ENCODE data around the gene SAA4. TPM values are rescaled to one million over a fixed set of nuclear protein-coding genes. Genes with fewer than 3 reads are reported as not detected.
"Not testable (repeated sequence)": the region's sequence is repeated elsewhere in the genome, so short reads cannot be mapped to it uniquely, and the experiment has no call there.

Gene SAA4, protein sequence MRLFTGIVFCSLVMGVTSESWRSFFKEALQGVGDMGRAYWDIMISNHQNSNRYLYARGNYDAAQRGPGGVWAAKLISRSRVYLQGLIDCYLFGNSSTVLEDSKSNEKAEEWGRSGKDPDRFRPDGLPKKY
- not detected for total RNA-seq

- no peaks in the 10 kb centered on the region for H3K36me3 Mint-ChIP-seq
- no peak within 1 kb of the TSS for H3K27ac Mint-ChIP-seq
- no peaks in the 10 kb centered on the region for H3K9me3 Mint-ChIP-seq
- no peak for ATAC-seq
- DNase-seq (ENCODE audit: low spot score in 2 of 2) = no peak
Measured at GRCh38 chr11:18236664-18237356, at the start of gene SAA4. SAA4 (minus strand) TSS chr11:18236802; CDS start chr11:18235926, 876 bp downstream.

- DNase-seq (ENCODE audit: low spot score in 2 of 2) (no peak), ATAC-seq (no peak)
- Mint-ChIP-seq H3K9me3 (no peaks in the 10 kb centered on the region), H3K36me3 (peaks cover 5 to 25% of the 10 kb centered on the region in 2 donors), H3K27ac (no peak overlapping the region)
Measured at GRCh38 chr11:18285841-18286240, 49.2 kb upstream of the SAA4 start.

- Mint-ChIP-seq H3K36me3 (peaks cover 5 to 29% of the 10 kb centered on the region in 2 donors), H3K9me3 (no peaks in the 10 kb centered on the region), H3K27ac (peak overlapping the region in 1 of 2 donors; percentile 4)
- DNase-seq (ENCODE audit: low spot score in 2 of 2) (no peak), ATAC-seq (no peak)
Measured at GRCh38 chr11:18282626-18283025, 46.0 kb upstream of the SAA4 start.

DNA sequence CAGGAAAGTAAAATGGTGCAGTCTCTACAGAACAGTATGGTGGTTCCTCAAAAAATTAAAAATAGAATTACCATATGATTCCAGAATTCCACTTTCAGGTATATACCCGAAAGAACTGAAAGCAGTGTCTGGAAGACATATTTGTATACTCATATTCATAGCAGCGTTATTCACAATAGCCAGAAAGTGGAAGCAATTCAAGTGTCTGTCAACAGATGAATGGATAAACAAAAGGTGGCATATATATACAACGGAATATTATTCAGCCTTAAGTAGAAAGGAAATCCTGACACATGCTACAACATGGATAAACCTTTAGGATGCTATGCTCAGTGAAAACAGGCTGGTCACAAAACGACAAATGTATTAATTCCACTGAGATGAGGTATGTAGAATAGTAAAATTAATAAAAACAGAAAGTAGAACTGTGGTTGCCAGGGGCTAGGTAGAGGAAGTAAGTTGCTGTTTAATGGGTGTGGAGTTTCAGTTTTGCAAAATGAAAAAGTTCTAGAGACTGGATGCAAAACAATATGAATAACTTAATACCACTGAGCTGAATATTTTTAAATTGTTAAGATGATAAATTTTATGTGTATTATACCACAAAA lies 43.9 kb upstream of the SAA4 start:
- Mint-ChIP-seq H3K9me3 (no peaks in the 10 kb centered on the region), H3K27ac (peak overlapping the region; percentile 3 to 88), H3K36me3 (peaks cover 5 to 13% of the 10 kb centered on the region in 2 donors)
- ATAC-seq (peak in 1 of 2 donors; percentile 24), DNase-seq (ENCODE audit: low spot score in 2 of 2) (no peak)

GRCh38 chr11:18277565-18278271 lies 41.1 kb upstream of the SAA4 start:
- Mint-ChIP-seq H3K27ac (peak overlapping the region in 1 of 2 donors; percentile 1), H3K36me3 (peaks cover 0 to 13% of the 10 kb centered on the region in 2 donors), H3K9me3 (no peaks in the 10 kb centered on the region)
- ATAC-seq = no peak
- no peak for DNase-seq (ENCODE audit: low spot score in 2 of 2)

DNA sequence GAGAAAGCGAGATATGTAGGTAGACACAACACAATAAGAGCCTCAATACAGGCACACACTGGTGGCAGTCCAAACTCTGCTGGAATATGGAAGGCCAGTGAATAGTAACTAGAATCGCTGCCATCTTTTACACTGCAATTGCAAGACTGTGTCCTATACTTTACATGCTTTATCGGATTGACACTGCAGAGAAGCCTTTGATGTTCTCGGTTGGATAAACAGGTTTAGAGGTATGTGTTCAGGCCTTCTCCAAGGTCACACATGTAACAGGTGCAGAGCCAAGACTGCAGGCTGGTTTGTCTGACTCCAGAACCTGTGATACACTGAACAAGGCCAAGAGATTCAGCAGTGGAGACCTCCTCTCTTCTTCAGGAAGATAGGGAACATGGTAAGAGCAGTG lies 34.6 kb upstream of the SAA4 start:
- Mint-ChIP-seq H3K27ac (no peak overlapping the region), H3K9me3 (no peaks in the 10 kb centered on the region), H3K36me3 (peaks cover 0 to 5% of the 10 kb centered on the region in 2 donors)
- no peak for ATAC-seq
- DNase-seq (ENCODE audit: low spot score in 2 of 2) = no peak

GRCh38 chr11:18270102-18270501 lies 33.5 kb upstream of the SAA4 start:
- DNase-seq (ENCODE audit: low spot score in 2 of 2) (no peak), ATAC-seq (no peak)
- H3K9me3 Mint-ChIP-seq = no peaks in the 10 kb centered on the region
- peaks cover 0 to under 1% of the 10 kb centered on the region in 2 donors for H3K36me3 Mint-ChIP-seq
- H3K27ac Mint-ChIP-seq = no peak overlapping the region

GRCh38 chr11:18269252-18269651 lies 32.6 kb upstream of the SAA4 start:
- H3K27ac Mint-ChIP-seq; ATAC-seq; DNase-seq (ENCODE audit: low spot score in 2 of 2); H3K36me3 Mint-ChIP-seq; H3K9me3 Mint-ChIP-seq: not testable (repeated sequence)

GRCh38 chr11:18267335-18268133 lies 30.9 kb upstream of the SAA4 start:
- H3K27ac Mint-ChIP-seq; H3K36me3 Mint-ChIP-seq; DNase-seq (ENCODE audit: low spot score in 2 of 2); H3K9me3 Mint-ChIP-seq: not testable (repeated sequence)
- peak; percentile 59 to 80 for ATAC-seq

DNA sequence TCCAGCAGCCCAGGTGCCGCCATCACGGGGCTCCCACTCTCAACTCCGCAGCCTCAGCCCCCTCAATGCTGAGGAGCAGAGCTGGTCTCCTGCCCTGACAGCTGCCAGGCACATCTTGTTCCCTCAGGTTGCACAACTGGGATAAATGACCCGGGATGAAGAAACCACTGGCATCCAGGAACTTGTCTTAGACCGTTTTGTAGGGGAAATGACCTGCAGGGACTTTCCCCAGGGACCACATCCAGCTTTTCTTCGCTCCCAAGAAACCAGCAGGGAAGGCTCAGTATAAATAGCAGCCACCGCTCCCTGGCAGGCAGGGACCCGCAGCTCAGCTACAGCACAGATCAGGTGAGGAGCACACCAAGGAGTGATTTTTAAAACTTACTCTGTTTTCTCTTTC lies 29.3 kb upstream of the SAA4 start, which contains the start of gene SAA1:
TSS of gene SAA1 (plus strand) at position 316 of the 400 bp plus-strand sequence. CDS start 624 bp downstream, outside the sequence.
- ATAC-seq (no peak), DNase-seq (ENCODE audit: low spot score in 2 of 2) (no peak)
- Mint-ChIP-seq H3K36me3 (no peaks in the 10 kb centered on the region), H3K27ac (no peak within 1 kb of the TSS), H3K9me3 (no peaks in the 10 kb centered on the region)

DNA sequence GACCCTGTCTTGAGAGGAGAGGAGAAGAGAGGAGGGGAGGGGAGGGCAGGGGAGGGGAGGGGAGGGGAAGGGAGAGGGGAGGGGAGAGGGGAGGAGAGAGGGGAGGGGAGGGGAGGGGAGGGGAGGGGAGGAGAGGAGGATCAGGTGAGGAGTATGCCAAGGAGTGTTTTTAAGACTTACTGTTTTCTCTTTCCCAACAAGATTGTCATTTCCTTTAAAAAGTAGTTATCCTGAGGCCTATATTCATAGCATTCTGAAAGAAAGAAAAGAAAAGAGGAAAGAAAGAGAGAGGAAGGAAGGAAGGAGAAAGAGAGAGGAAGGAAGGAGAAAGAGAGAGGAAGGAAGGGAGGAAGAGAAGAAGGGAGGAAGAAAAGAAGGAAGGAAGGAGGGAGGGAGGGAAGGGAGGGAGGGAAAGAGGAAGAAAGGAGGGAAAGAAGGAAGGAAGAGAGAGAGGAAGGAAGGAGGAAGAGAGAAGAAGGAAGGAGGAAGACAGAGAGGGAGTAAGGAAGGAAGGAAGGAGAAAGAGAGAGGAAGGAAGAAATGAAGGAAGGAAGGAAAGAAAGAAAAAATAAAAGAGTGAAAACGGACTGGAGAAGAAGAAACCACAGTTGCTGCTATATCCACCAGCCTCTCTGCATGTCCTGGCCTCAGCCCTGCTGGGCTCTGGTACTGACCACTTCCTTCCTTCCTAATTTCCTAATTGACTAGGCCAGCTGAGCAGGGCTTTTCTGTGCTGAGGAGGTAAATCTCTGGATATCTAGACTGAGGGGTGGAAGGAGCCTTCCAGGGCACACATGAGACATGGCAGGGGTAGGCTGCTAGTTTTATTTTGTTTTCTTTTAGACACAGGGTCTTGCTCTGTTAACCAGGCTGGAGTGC lies 28.3 kb upstream of the SAA4 start:
- DNase-seq (ENCODE audit: low spot score in 2 of 2) (no peak), ATAC-seq (no peak)
- Mint-ChIP-seq H3K9me3 (no peaks in the 10 kb centered on the region), H3K27ac (peak overlapping the region in 1 of 2 donors; percentile 2), H3K36me3 (no peaks in the 10 kb centered on the region)

DNA sequence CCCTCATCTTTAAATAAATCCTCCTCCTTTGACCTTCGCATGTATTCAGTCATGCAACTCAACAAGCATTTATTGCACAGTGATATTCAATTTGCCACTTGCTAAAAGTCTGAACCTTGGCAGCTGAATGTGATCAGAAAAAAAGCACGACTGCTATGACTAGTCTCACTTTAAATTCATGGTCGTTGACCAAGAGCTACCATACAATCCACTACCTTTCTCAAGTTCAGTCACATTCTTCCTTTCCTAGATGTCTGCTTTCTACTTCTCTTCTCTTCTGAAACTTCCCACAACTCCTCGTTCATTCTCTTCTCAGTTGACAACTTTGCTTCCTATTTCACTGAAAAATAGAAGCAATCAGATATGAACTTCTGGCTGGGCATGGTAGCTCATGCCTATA lies 27.4 kb upstream of the SAA4 start:
- no peak for DNase-seq (ENCODE audit: low spot score in 2 of 2)
- H3K36me3 Mint-ChIP-seq = no peaks in the 10 kb centered on the region
- ATAC-seq = no peak
- H3K27ac Mint-ChIP-seq = peak overlapping the region in 1 of 2 donors; percentile 2
- no peaks in the 10 kb centered on the region for H3K9me3 Mint-ChIP-seq

DNA sequence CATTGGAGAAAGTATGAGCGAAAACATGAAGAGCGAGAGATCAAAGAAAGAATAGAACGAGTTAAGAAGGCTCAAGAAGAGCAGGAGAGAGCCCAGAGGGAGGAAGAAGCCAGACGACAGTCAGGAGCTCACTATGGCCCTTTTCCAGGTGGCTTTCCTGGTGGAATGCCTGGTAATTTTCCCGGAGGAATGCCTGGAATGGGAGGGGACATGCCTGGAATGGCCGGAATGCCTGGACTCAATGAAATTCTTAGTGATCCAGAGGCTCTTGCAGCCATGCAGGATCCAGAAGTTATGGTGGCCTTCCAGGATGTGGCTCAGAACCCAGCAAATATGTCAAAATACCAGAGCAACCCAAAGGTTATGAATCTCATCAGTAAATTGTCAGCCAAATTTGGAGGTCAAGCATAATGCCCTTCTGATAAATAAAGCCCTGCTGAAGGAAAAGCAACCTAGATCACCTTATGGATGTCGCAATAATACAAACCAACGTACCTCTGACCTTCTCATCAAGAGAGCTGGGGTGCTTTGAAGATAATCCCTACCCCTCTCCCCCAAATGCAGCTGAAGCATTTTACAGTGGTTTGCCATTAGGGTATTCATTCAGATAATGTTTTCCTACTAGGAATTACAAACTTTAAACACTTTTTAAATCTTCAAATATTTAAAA lies 26.2 kb upstream of the SAA4 start:
- H3K9me3 Mint-ChIP-seq; DNase-seq (ENCODE audit: low spot score in 2 of 2); H3K36me3 Mint-ChIP-seq; H3K27ac Mint-ChIP-seq; ATAC-seq: not testable (repeated sequence)

DNA sequence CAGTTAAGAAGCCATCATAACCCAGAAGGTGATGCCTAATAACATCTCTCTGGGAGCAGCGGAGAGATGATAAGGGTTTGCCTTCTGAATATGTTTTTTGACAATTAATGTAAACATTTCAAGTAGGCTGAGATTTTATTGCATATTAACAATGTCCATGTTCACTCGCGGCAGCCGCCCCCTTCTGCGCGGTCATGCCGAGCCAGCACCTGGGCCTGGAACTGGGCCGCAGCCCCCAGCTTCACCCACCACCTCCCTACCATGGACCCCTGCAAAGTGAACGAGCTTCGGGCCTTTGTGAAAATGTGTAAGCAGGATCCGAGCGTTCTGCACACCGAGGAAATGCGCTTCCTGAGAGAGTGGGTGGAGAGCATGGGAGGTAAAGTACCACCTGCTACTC lies 25.1 kb upstream of the SAA4 start:
- Mint-ChIP-seq H3K36me3 (no peaks in the 10 kb centered on the region), H3K27ac (no peak overlapping the region), H3K9me3 (no peaks in the 10 kb centered on the region)
- DNase-seq (ENCODE audit: low spot score in 2 of 2) = no peak
- no peak for ATAC-seq

DNA sequence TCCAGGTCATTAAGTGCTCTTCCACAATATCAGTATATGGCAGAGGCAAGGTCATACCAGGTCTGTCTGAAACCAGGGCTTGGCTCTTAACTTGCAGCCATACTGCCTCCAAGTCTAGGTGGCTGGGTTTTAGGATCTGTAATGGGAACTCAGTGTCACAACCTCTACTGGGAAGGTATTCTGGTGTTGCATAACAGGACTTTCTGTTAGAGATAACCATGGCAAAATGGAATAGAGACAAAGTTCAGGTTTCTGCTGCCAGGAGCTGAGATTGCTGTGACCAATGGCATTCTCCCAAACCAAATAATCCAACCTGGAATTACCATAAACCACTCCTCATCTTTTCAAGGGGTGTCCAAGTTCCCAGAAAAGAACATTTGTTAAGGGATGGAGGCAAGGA lies 22.7 kb upstream of the SAA4 start:
- Mint-ChIP-seq H3K27ac (no peak overlapping the region), H3K9me3 (no peaks in the 10 kb centered on the region), H3K36me3 (no peaks in the 10 kb centered on the region)
- ATAC-seq = no peak
- DNase-seq (ENCODE audit: low spot score in 2 of 2) = no peak
